ENCODE data around the gene SCNN1B.
"Not testable (repeated sequence)": the region's sequence is repeated elsewhere in the genome, so short reads cannot be mapped to it uniquely, and the experiment has no call there.

Gene SCNN1B

GRCh38 chr16:23355106-23355670, 53.1 kb downstream of the SCNN1B start:
- DNase-seq (ENCODE audit: low read depth), result no peak

GRCh38 chr16:23356941-23357340, 54.8 kb downstream of the SCNN1B start:
- no peak for DNase-seq (ENCODE audit: low read depth)

GRCh38 chr16:23357761-23358290, 55.7 kb downstream of the SCNN1B start:
- no peak for DNase-seq (ENCODE audit: low read depth)

GRCh38 chr16:23359092-23359760, 57.1 kb downstream of the SCNN1B start:
- DNase-seq (ENCODE audit: low read depth), result no peak

GRCh38 chr16:23362460-23363317, 60.6 kb downstream of the SCNN1B start:
- no peak for DNase-seq (ENCODE audit: low read depth)

- DNase-seq (ENCODE audit: low read depth), result no peak
These were observed 63.6 kb downstream of the SCNN1B start for GRCh38 chr16:23365602-23366240.

GRCh38 chr16:23366341-23366740, 64.2 kb downstream of the SCNN1B start:
- not testable (repeated sequence) for DNase-seq (ENCODE audit: low read depth)

- no peak for DNase-seq (ENCODE audit: low read depth)
These were observed 65.5 kb downstream of the SCNN1B start for GRCh38 chr16:23367564-23367963.

GRCh38 chr16:23367988-23368387, 65.9 kb downstream of the SCNN1B start:
- DNase-seq (ENCODE audit: low read depth), result no peak

GRCh38 chr16:23368469-23368868, 66.4 kb downstream of the SCNN1B start:
- no peak for DNase-seq (ENCODE audit: low read depth)

- no peak for DNase-seq (ENCODE audit: low read depth)
These were observed 67.3 kb downstream of the SCNN1B start for GRCh38 chr16:23369416-23369815.

- no peak for DNase-seq (ENCODE audit: low read depth)
These were observed 69.3 kb downstream of the SCNN1B start for GRCh38 chr16:23371368-23371767.

GRCh38 chr16:23373436-23374219, 71.5 kb downstream of the SCNN1B start:
- DNase-seq (ENCODE audit: low read depth), result no peak

- DNase-seq (ENCODE audit: low read depth), result no peak
These were observed 72.8 kb downstream of the SCNN1B start for GRCh38 chr16:23374721-23375510.

- DNase-seq (ENCODE audit: low read depth), result no peak
These were observed 73.5 kb downstream of the SCNN1B start for GRCh38 chr16:23375643-23376042.

- DNase-seq (ENCODE audit: low read depth), result no peak
These were observed 75.2 kb downstream of the SCNN1B start for GRCh38 chr16:23377071-23377931.

- no peak for DNase-seq (ENCODE audit: low read depth)
These were observed 76.2 kb downstream of the SCNN1B start for GRCh38 chr16:23378256-23378655.

- no peak for DNase-seq (ENCODE audit: low read depth)
These were observed 76.8 kb downstream of the SCNN1B start for GRCh38 chr16:23378921-23379320.

GRCh38 chr16:23379707-23380106, 77.6 kb downstream of the SCNN1B start:
- no peak for DNase-seq (ENCODE audit: low read depth)

GRCh38 chr16:23380501-23380951, 78.4 kb downstream of the SCNN1B start:
- no peak for DNase-seq (ENCODE audit: low read depth)
